GM06990 (cell line): Measurements from ENCODE around the gene MRPL24.
"Not testable (repeated sequence)": the region's sequence is repeated elsewhere in the genome, so short reads cannot be mapped to it uniquely, and the experiment has no call there.

ENCODE experiments used
- DNase-seq: peaks from one replicate; pipeline ENCODE4 v3.0.0-alpha.2; 2011; ENCODE audit not compliant: insufficient read length; ENCODE audit errors: extremely low read depth
- H3K27me3 ChIP-seq: replicated peaks from 2 replicates; pipeline ENCODE4 v1.6.0; 2011; ENCODE audit warnings: low read length; ENCODE audit not compliant: control insufficient read depth, insufficient read depth
- H3K36me3 ChIP-seq: 2 replicates; pipeline ENCODE4 v1.5.1; 2011; ENCODE audit warnings: low read length; ENCODE audit not compliant: control insufficient read depth, insufficient read depth
- H3K4me3 ChIP-seq: replicated peaks from 2 replicates; pipeline ENCODE4 v1.5.1; 2011; ENCODE audit warnings: low read depth, mild to moderate bottlenecking, control low read depth, low read length
- CTCF ChIP-seq: IDR thresholded peaks from 2 replicates; pipeline ENCODE4 v1.5.1; 2011; ENCODE audit warnings: low read length, control low read depth, mild to moderate bottlenecking, inconsistent platforms; ENCODE audit not compliant: insufficient read depth, poor library complexity, severe bottlenecking

The MRPL24 gene

GRCh38 chr1:156766298-156767100, 25.6 kb upstream of the MRPL24 start:
- DNase-seq, result no peak
- peaks cover 3% of the 10 kb centered on the region for H3K36me3 ChIP-seq
- peak overlapping the region; percentile 82 for H3K4me3 ChIP-seq
- TF ChIP-seq CTCF, result no peak
- H3K27me3 ChIP-seq, result no peaks in the 10 kb centered on the region

GRCh38 chr1:156765666-156766065, 24.8 kb upstream of the MRPL24 start:
- H3K36me3 ChIP-seq, result no peaks in the 10 kb centered on the region
- H3K27me3 ChIP-seq, result no peaks in the 10 kb centered on the region
- DNase-seq, result no peak
- peak overlapping the region; percentile 82; the same call in 1 of the 2 replicates for H3K4me3 ChIP-seq
- no peak for TF ChIP-seq CTCF

GRCh38 chr1:156765136-156765535, 24.2 kb upstream of the MRPL24 start:
- DNase-seq, H3K36me3 ChIP-seq, H3K27me3 ChIP-seq, H3K4me3 ChIP-seq: not testable (repeated sequence)

- no peaks in the 10 kb centered on the region for H3K36me3 ChIP-seq
- no peak overlapping the region for H3K4me3 ChIP-seq
- no peak for DNase-seq
- H3K27me3 ChIP-seq, result no peaks in the 10 kb centered on the region
- TF ChIP-seq CTCF, result no peak
Observed at GRCh38 chr1:156760796-156761104, 19.9 kb upstream of the MRPL24 start.

- no peak for TF ChIP-seq CTCF
- DNase-seq, result no peak
Observed at GRCh38 chr1:156760092-156760795, 19.4 kb upstream of the MRPL24 start.

GRCh38 chr1:156757572-156758253, 16.8 kb upstream of the MRPL24 start:
- H3K4me3 ChIP-seq, H3K36me3 ChIP-seq, H3K27me3 ChIP-seq, DNase-seq: not testable (repeated sequence)

More at GRCh38 chr1:156760092-156760795, 19.4 kb upstream of the MRPL24 start:
- Histone ChIP-seq H3K36me3 (no peaks in the 10 kb centered on the region), H3K27me3 (no peaks in the 10 kb centered on the region), H3K4me3 (no peak overlapping the region)
